Tibial nerve (tissue), 4 donors: ENCODE data around the gene TIAM1. TPM values are rescaled to one million over a fixed set of nuclear protein-coding genes. Genes with fewer than 3 reads are reported as not detected.

ENCODE experiments used
- DNase-seq, 2 donors: peaks; one replicate each; pipeline ENCODE4 v3.0.0-alpha.2; 2019; ENCODE audit warnings: low spot score in 2 of 2
- H3K27ac ChIP-seq, 4 donors: fragments of 200-600 bp; sonication (generic) in 3 of 4; one replicate each; pipeline ENCODE4 v1.5.1; 2017 to 2019; ENCODE audit warnings: mild to moderate bottlenecking in 1 of 4
- H3K27me3 ChIP-seq, 2 donors: fragments of 200-600 bp; sonication (generic) in 1 of 2; one replicate each; pipeline versions ENCODE4 v1.5.1 to v1.6.0; 2017 to 2019
- H3K36me3 ChIP-seq, 3 donors: fragments of 200-600 bp; sonication (generic); one replicate each; pipeline ENCODE4 v1.5.1; 2018 to 2019
- H3K4me1 ChIP-seq, 4 donors: fragments of 200-600 bp; sonication (generic) in 3 of 4; one replicate each; pipeline ENCODE4 v1.5.1; 2017 to 2019
- H3K4me3 ChIP-seq, 4 donors: fragments of 200-600 bp; sonication (generic) in 3 of 4; one replicate each; pipeline ENCODE4 v1.5.1; 2017 to 2019; ENCODE audit warnings: mild to moderate bottlenecking in 1 of 4, moderate library complexity in 1 of 4
- H3K9me3 ChIP-seq, 4 donors: fragments of 200-600 bp; sonication (generic) in 3 of 4; one replicate each; pipeline ENCODE4 v1.5.1; 2017 to 2019
- CTCF ChIP-seq, 5 experiments: fragments of 200-600 bp in 3 of 5; fragments of 450-650 bp in 2 of 5; sonication (generic) in 3 of 5; IDR thresholded peaks; one replicate each; pipeline ENCODE4 v1.5.1; 2016 to 2019; ENCODE audit warnings: antibody characterized with exemption in 5 of 5, mild to moderate bottlenecking in 3 of 5, moderate library complexity in 2 of 5
- EP300 ChIP-seq, 2 donors: sonication (generic); formaldehyde crosslinking; IDR thresholded peaks; one replicate each; pipeline ENCODE4 v1.6.1; 2017; ENCODE audit warnings: antibody characterized with exemption in 2 of 2, mild to moderate bottlenecking in 1 of 2
- POLR2A ChIP-seq, 2 donors: fragments of 450-650 bp; IDR thresholded peaks; one replicate each; pipeline ENCODE4 v1.6.1; 2017; ENCODE audit warnings: antibody characterized with exemption in 2 of 2, mild to moderate bottlenecking in 2 of 2, moderate library complexity in 2 of 2
- WGBS, 2 donors: methylation state at CpG; one replicate each; pipeline ENCODE4 v1.1.5; 2018; 5-methylcytosine and 5-hydroxymethylcytosine counted together
- total RNA-seq, 4 donors: library from RNA; depleted of rRNA; stranded (reverse); fragments of >200 nt; gene quantifications; one replicate each; pipeline ENCODE4 v1.1.0, GENCODE V29; 2016

Gene TIAM1
- total RNA-seq, 4 donors from 2014 or later: 25.3 to 44.7 (median 31.6) TPM

DNA sequence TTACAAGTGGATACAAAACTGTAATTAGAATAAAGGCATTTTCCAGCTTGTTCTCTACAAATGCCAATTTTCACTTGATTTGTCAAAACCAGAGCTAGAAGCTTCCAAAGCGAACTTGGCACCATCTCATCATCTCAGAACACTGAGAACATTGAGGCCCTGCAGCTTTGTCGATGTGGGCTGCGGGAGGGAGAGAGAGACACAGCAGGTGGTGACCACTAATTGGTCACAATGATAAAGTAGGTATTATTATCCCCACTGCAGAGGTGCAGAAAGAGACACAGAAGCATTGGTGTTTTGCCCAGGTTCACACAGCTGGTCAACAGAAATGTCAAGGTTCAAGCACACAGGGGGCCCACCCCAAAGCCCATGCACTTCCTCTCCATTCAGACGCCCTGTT lies 233.6 kb downstream of the TIAM1 start:
- no peak overlapping the region for H3K4me3 ChIP-seq
- TF ChIP-seq CTCF (IDR thresholded peaks at IDR 0.05) (no peak), EP300 (IDR thresholded peaks at IDR 0.05) (no peak), POLR2A (IDR thresholded peaks at IDR 0.05) (no peak)
- no peaks in the 10 kb centered on the region for H3K27me3 ChIP-seq
- 29 to 38% methylated on average over 4 of the region's 4 CpGs for WGBS, 2 donors
- no peaks in the 10 kb centered on the region for H3K36me3 ChIP-seq
- DNase-seq: no peak
- H3K9me3 ChIP-seq: no peaks in the 10 kb centered on the region
- peaks cover 0 to 14% (median 0%) of the 10 kb centered on the region in 4 donors for H3K4me1 ChIP-seq
- no peak overlapping the region for H3K27ac ChIP-seq

GRCh38 chr21:31107871-31108270 lies 236.2 kb downstream of the TIAM1 start:
- H3K4me3 ChIP-seq: no peak overlapping the region
- WGBS, 2 donors: 73 to 84% methylated on average over 1 of the region's 1 CpG
- no peaks in the 10 kb centered on the region for H3K36me3 ChIP-seq
- H3K27ac ChIP-seq: peak overlapping the region in 1 of 4 donors; percentile 58
- no peaks in the 10 kb centered on the region for H3K9me3 ChIP-seq
- peaks cover 0 to 14% (median 0%) of the 10 kb centered on the region in 4 donors for H3K4me1 ChIP-seq
- TF ChIP-seq EP300 (IDR thresholded peaks at IDR 0.05): peak in 1 of 2 donors; percentile 72
- TF ChIP-seq POLR2A (IDR thresholded peaks at IDR 0.05): no peak
- TF ChIP-seq CTCF (IDR thresholded peaks at IDR 0.05): no peak
- no peaks in the 10 kb centered on the region for H3K27me3 ChIP-seq
- no peak for DNase-seq

GRCh38 chr21:31107176-31107785 lies 236.8 kb downstream of the TIAM1 start:
- no peak for DNase-seq
- Histone ChIP-seq H3K27ac (peak overlapping the region in 1 of 4 donors; percentile 58), H3K4me1 (peaks cover 0 to 14% (median 0%) of the 10 kb centered on the region in 4 donors), H3K27me3 (no peaks in the 10 kb centered on the region), H3K4me3 (no peak overlapping the region), H3K9me3 (no peaks in the 10 kb centered on the region), H3K36me3 (no peaks in the 10 kb centered on the region)
- 75 to 83% methylated on average over 4 of the region's 4 CpGs for WGBS, 2 donors
- TF ChIP-seq CTCF (IDR thresholded peaks at IDR 0.05) (no peak), POLR2A (IDR thresholded peaks at IDR 0.05) (no peak), EP300 (IDR thresholded peaks at IDR 0.05) (no peak)

DNA sequence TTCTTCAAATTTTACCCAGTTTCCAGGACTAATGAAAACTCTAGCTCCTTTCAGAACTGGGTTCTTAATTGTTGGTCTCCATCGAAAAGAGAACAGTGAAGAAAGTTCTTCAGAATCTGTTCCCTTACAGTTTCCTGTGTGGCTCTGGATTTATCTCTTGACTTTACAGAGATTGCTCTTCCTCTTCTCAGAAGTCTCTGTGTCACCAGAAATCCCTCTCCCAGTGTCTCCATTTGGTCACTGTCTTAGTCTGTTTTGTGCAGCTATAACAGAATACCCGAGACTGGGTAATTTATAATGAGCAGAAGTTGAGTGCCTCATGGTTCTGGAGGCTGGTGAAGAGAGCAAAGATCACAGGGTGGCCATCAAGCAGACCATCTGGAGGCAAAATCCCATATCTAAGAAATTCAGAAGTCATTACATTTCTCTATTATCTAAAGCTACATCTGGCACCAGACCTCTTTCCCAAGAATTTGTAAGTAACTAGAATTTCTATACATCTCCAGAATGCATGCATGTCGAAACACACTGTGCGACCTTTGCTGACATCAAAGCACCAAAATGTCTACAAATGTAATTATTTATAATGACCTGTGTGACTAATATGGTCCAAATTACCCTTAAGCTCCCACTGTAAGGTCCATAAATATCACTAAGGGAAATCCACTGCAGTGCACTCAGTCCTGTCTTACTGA lies 240.3 kb downstream of the TIAM1 start:
- WGBS, 2 donors: 81 to 83% methylated on average over 4 of the region's 4 CpGs
- H3K36me3 ChIP-seq: no peaks in the 10 kb centered on the region
- no peak overlapping the region for H3K27ac ChIP-seq
- H3K9me3 ChIP-seq: no peaks in the 10 kb centered on the region
- peaks cover 0 to 2% (median 0%) of the 10 kb centered on the region in 4 donors for H3K4me1 ChIP-seq
- H3K27me3 ChIP-seq: no peaks in the 10 kb centered on the region
- no peak overlapping the region for H3K4me3 ChIP-seq
- TF ChIP-seq EP300 (IDR thresholded peaks at IDR 0.05): no peak
- TF ChIP-seq CTCF (IDR thresholded peaks at IDR 0.05): no peak
- TF ChIP-seq POLR2A (IDR thresholded peaks at IDR 0.05): no peak
- no peak for DNase-seq

DNA sequence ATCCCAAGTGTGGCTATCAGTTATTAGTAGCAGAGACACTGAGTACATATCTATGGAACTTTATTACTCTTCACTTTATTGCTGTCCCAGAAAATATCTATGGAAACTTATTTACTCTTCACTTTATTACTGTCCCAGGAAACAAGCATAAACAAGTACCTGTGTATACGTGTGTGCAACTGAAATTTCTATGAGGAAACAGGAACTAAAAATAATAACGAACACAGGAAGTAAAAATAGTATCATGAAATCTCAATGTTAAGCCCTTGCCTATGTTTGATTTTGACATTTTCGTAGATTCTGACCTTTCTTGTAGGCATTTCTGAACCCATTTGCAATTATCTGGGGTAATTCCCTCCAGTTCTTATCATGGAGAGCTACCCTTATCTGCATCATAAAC lies 240.9 kb downstream of the TIAM1 start:
- no peak overlapping the region for H3K27ac ChIP-seq
- H3K4me3 ChIP-seq: no peak overlapping the region
- no peaks in the 10 kb centered on the region for H3K9me3 ChIP-seq
- H3K27me3 ChIP-seq: no peaks in the 10 kb centered on the region
- 66 to 70% methylated on average over 3 of the region's 3 CpGs for WGBS, 2 donors
- peaks cover 0 to 7% (median 0%) of the 10 kb centered on the region in 4 donors for H3K4me1 ChIP-seq
- DNase-seq: no peak
- H3K36me3 ChIP-seq: no peaks in the 10 kb centered on the region
- TF ChIP-seq CTCF (IDR thresholded peaks at IDR 0.05) (no peak), EP300 (IDR thresholded peaks at IDR 0.05) (no peak), POLR2A (IDR thresholded peaks at IDR 0.05) (no peak)
